NOMO-1 treated with dmso at 0.1 percent for 144 hours (cell line): Measurements from ENCODE around the gene SEMA5B.

Source experiments
- DNase-seq: peaks from one replicate; lab custom pipeline; 2025; ENCODE audit not compliant: unreplicated experiment; lab: John Stamatoyannopoulos, UW

SEMA5B gene

DNA sequence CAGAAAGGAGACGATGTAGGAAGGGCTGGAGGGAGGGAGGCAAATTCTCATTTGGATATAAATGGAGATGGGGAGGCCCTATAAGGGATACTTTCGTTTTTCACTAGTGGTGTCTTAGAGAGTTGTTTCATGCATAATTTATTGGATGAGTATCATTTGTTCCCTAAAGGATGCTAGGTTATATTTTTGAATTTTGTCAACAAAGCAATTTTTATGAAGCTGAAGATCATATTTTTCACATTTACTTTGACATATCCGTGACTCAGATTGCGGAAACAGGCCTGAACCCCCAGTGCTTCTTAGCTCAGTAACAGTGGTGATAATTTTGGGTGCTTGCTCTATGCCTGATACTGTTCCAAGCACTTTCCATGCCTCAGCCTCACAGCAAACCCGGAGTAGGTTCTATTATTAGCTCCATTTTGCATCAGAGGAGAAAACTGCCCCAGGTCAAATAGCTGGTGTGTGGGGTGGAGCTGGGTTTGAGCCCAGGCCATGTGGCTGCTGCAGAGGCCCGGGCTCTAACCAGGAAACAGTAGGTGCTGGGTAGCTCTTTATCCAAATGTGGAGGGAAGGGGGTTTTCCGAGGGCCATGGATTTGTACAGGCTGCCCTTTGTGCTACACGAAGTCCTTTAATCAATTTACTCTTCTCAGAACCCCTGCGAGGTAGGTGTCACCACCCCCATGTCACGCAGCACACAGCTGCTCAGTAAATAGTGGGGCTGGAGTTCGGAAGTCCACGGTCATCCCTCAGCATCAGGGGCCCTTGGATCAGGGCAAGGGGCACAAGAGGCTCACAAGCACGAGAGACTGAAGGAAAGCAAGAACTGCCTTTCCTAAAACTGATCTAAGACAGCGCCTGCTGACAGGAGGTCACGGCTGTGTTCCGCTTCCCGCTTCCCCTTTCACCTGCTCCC, 133.6 kb downstream of the SEMA5B start:
- no peak for DNase-seq

DNA sequence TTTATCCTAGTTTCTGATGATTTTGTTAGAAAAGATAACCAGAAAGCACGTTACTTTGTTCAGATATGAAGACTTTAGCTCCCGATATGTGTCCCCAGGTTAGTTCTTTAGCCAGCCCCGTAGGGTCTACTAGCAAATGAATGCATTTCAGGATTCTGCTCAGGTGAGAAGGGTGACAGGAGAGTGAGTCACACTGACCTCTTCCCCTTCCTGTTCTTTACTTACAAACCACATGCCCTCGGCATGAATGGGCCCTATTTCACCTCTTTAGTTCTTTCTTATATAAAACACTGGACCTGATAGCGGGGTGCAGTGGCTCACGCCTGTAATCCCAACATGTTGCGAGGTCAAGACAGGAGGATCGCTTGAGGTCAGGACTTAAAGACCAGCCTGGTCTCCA, 134.3 kb downstream of the SEMA5B start:
- no peak for DNase-seq

DNA sequence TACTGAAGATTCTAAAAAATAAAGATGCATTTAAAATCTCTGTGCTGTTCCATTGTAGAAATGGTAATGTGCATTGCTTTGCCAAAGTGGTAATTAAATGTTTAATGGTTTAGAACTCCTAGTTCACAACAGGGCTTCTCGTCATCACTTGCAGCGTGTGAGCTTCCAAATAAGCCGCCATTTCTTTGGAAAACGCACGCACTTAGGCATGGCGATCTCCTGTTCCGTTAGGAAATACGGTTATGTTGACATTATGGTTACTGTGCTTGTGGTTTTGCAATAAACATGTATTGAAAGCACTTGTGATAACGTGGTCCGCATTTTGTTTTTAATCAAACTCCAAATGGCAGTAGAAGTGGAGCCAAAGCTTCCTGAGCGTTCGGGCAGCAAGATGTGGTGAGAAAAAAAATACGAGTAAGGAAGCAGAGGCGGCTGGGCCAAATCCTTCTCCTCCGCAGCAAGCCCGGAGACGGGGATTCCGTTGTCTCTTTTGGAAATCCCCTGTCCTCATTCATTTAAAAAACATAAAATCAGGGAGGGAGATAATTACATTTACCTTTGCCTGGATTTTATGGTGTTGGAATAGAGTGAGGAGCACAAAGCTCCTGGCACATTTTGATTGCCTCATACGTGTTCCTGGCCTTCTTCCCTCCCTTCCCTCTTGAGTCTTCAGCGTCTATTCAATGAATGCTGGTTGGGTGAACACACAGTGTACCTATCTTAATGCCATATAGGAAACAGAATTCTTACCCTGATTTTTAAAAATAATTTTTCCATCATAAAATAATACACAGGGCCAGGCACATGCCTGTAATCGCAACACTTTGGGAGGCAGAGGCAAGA, 135.2 kb downstream of the SEMA5B start:
- DNase-seq = no peak

DNA sequence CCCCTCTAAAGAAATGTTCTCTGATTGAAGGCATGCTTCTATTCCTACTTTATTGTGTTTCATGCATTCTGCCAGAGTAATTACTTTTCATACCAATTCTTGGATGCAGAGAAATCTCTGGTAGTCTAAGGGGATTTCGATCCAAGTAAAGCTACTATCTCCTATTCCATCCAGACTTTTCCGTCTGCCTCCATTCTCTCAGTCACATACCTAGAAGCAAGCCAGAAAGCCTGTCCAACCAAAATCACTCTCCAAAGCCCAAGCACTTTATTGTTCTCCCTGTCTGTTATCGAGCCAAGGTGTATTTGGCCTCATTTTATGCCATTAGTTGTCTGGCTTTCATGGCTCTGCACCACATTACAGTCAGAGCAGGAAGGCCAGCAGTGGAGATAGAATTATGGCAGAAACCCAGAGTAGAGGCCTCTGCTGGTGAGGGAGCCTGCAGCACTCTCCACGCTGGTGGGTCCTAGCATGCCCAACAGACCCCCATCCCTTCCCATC, 136.8 kb downstream of the SEMA5B start:
- no peak for DNase-seq

DNA sequence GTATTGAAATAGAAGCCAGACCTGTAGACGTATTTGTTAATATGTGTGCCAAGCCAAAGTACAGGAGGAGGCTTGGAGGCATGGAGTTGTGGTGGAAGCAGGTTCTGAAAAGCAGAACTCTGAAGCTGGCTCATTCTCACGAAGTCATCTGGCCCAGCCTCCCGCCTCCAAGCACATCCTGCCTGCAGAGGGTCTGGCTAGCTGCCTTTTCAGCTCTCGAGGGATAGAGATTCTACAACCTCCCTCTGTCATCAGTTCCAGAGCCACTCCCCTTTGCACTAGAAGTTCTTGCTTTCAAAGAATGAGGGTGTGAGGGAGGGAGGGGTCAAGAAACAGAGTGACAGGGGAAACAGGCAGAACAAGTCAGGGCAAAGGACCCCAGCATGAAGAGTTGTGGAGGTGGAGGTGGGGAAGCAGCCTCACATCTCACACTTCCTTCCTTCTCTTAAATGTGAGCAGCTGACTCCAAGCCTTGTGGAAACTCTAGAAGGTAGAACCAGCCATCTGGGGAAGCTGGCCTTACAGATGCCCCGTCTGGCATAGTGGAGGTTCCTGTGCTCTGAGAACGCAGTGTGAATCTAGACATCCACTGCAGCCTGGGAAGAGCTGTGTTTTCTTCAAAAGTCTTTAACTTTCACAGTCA, 137.4 kb downstream of the SEMA5B start:
- peak; percentile 15 for DNase-seq

DNA sequence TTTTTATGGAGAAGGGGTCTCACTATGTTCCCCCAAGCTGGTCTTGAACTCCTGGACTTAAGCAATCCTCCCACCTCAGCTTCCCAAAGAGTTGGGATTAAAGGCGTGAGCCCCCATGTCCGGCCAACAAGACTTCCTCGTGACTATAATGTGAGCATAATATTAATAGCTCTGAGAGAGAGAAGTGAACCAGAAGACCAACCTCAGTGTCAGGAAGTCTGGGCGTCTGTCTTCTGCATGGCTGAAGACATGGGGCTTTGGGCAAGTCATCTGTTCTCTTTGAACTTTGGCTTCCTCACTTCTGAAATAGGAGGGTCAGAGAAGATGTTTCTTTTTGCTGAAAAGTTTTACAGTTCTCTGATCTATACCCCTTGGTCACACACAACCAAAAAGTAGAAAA, 140.6 kb downstream of the SEMA5B start:
- no peak for DNase-seq

DNA sequence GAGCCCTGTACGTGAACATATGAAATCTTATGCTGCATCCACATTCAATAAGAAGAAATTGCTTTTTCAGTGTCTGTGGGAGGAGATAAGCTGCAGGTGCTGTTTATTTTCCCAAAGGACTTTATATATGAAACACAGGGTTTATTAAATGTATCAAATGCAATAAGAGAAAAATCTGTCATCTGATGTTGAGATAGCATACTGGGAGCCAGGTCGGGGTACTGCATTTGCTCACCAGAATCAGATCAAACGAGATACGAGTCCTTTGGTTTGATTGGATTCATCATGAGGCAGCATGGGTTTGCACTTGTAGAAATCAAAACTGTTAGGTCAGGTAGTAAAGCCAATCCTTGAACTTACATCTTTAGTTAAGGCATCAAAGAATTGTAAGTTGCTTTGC, 141.3 kb downstream of the SEMA5B start:
- no peak for DNase-seq

DNA sequence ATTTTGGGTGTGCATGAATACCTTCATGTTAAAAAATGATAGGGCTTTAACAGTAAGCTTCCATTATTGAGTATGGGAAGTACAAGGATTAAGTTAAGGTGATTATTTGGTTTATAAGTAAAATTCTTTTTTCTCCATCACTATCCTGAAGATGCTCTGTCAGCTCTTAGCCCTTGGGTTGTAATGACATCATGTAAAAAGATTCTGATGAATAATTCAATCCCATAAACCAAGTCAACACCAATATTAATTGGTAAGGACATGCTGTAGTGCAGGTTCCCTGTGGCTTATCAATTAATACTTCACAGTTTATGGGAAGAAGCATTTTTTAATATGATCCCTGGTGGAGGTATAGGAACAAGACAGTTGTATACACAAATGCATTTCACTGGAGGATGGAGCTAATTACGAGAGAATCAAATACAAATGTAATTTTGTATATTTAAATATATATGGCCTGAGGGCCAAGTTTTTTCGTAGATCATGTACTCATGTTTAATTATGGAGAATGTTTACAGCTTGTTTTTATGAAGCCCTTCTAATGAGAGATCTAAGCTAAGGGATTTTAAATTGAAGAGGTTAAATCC, 145.1 kb downstream of the SEMA5B start:
- no peak for DNase-seq

DNA sequence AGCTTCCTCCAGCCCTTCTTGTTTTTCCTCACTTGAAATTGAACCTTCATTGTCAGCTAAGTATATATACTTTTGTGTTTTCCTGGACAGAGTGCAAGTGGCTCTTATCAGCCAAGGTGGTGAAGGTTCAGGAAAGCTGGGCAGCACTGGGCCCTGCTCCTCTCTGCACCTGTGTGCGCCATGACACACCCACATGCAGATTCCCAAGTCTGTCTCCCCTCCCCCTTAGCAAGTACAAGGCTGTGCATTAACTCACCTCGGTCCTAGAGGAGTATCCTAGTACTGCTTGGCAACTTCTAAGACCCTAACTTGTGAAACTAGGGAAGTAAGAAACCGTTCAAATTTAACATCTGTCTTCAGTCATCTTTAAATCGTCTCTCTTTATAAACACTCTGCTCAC, 146.9 kb downstream of the SEMA5B start:
- no peak for DNase-seq

- no peak for DNase-seq
Observed at GRCh38 chr3:122880173-122880572, 147.4 kb downstream of the SEMA5B start.

DNA sequence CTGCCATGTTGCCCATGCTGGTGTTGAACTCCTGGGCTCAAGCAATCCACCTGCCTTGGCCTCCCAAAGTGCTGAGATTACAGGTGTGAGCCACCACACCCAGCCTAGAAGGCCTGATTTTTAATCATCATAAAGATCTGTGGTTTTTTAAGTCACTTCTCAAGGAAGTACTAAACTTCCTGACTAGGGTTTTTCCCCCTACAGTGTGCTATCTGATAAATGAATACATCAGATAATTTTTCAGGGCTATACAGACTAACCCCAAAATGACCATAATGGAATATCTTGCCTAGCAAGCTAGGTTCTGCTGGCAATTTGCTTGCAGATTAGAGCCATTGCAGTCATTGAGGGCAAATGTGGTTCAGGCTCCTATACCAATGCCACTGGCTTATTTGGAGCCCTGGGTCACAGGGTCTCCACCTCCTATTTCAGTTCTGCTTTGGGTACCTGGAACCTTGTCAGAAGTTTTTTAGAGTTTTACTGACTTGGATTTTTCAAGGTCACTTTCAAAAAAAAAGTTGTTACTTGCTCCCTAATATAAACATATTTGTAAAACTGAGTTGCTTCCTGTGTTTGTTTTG, 151.9 kb downstream of the SEMA5B start:
- DNase-seq = no peak

DNA sequence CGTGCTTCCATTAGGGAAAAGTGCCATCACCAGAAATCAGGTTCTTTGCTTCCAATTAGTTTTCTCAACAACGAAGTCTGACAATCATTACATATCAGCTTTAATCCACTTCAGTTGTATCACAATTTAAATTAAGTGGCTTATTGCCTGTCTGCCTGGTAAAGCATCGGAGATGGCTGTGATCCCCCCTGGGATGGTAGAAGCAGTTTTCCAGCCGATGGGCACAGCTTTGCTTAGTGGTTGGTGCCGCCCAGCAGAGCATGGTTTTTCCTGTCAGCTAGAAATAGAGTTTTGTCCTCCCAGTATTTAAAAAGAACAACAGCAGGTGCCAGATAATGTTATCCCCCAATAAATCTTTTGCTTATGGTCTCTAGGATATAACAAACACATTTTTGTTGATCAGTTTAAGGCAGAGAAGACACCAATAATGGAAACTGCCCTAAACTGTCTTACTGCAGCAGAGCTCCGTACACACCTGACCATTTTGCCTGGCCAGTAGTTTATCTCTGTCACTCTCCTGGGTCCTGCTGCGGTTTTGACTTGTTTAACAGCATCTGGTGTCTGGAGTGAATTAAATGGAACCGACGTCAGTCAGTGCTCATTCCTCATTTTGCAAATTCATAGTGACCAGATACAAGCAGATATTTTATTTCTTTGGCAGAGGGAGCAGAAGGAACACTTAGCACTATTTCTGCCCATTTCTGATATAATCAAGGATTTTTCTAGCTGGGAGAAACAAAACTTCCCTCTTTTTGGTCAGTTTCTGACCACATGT, 153.6 kb downstream of the SEMA5B start:
- no peak for DNase-seq

DNA sequence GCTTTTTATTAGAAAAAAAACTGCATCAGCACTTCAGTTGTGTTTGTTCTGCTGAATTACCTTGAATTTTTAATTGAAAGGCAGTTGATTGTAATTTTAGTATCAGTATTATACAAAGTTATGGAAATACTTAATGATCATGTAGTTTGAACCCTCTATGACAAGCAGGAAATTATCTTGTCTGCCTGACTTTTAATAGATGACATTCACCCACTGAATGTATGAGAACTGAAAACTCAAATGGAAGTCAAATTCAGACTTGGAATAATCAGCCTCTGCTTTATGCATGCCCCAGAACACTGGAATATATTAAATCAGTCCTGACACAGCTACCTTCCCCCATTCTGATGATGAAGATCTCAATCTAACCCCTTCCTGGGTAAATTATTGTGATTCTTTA, 159.2 kb downstream of the SEMA5B start:
- DNase-seq = no peak

DNA sequence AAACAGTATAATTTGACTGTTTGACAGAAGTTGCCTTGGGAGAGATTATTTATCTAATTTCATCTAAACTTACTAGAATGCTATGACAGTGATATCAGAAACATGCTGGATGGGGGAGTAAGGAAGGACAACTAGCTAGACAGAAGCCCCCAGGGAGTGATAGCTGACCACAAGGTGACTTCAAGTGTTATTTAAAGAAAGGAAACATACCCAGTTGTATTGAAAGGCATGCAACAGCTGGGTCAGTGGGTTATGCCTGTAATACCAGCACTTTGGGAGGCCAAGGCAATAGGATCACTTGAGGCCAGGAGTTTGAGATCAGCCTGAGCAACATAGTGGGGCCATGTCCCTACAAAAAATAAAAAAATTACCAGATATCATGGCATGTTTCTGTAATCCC, 163.1 kb downstream of the SEMA5B start:
- DNase-seq = no peak

GRCh38 chr3:122862381-122862780, 165.2 kb downstream of the SEMA5B start:
- no peak for DNase-seq
